OCI-LY7 (cell line): Measurements from ENCODE around the gene RPLP1.
A peak's percentile ranks its signal among the peaks of the same experiment; 100 is the strongest.

Source experiments
- EZH2phosphoT487 ChIP-seq: fragments of 200-600 bp; sonication (generic); IDR thresholded peaks from 2 replicates; pipeline ENCODE4 v1.6.1; 2018; ENCODE audit warnings: low read depth, borderline replicate concordance, mild to moderate bottlenecking, mixed run types, antibody characterized with exemption, low read length, moderate library complexity, mixed read lengths
- TF ChIP-seq, protein P1 (sequence below): fragments of 200-600 bp; sonication (generic); conservative IDR thresholded peaks from 2 replicates; pipeline ENCODE4 v1.5.1; 2014; ENCODE audit warnings: mild to moderate bottlenecking, antibody characterized with exemption, low read length, moderate library complexity, mixed read lengths

DNA sequence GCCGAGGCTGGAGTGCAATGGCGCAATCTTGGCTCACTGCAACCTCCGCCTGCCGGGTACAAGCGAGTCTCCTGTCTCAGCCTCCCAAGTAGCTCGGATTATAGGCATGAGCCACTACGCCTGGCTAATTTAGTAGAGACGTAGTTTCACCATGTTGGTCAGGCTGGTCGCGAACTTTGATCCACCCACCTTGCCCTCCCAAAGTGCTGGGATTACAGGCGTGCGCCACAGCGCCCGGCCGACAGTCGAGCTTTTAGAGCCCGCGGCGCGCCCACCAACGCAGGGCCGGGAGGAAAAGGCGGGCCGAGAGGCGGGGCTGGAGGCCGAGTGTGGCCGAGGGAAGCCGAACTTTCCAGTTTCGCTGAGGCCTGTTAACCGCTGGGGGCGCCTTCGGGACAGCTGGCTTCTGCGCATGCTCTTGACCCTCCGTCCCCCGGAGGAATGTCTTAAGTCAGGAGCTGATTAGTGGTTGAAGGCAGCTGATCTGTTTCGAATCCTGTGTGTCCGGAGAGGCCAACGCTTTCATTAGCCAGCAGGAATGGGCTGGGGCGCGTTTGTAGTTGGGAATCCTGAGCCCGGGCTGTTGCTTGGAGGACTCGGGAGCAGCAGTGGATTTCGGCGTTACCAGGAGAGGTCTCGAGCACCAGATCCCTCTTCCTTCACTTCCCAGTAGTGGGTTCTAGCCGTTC, 10.0 kb downstream of the RPLP1 start:
- TF ChIP-seq, protein P1, sequence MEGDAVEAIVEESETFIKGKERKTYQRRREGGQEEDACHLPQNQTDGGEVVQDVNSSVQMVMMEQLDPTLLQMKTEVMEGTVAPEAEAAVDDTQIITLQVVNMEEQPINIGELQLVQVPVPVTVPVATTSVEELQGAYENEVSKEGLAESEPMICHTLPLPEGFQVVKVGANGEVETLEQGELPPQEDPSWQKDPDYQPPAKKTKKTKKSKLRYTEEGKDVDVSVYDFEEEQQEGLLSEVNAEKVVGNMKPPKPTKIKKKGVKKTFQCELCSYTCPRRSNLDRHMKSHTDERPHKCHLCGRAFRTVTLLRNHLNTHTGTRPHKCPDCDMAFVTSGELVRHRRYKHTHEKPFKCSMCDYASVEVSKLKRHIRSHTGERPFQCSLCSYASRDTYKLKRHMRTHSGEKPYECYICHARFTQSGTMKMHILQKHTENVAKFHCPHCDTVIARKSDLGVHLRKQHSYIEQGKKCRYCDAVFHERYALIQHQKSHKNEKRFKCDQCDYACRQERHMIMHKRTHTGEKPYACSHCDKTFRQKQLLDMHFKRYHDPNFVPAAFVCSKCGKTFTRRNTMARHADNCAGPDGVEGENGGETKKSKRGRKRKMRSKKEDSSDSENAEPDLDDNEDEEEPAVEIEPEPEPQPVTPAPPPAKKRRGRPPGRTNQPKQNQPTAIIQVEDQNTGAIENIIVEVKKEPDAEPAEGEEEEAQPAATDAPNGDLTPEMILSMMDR = peak; percentile 82
- no peak for TF ChIP-seq EZH2phosphoT487
